Neural cell (in vitro differentiated cells): Measurements from ENCODE around the gene PLCB1.

Experiments used
- EP300 ChIP-seq: fragments of 450-650 bp; conservative IDR thresholded peaks from 2 replicates; pipeline ENCODE4 v1.6.1; 2014; ENCODE audit warnings: antibody characterized with exemption, mild to moderate bottlenecking, moderate library complexity; ENCODE audit not compliant: poor library complexity, severe bottlenecking
- EZH2 ChIP-seq: fragments of 200-600, 300-800 bp; shearing (Covaris generic), sonication (generic); IDR thresholded peaks from 2 replicates; pipeline ENCODE4 v1.6.1; 2014; ENCODE audit warnings: antibody characterized with exemption, low read length, borderline replicate concordance, mild to moderate bottlenecking; ENCODE audit not compliant: insufficient read depth, poor library complexity, severe bottlenecking
- POLR2AphosphoS5 ChIP-seq: IDR thresholded peaks from 2 replicates; pipeline ENCODE4 v1.6.1; 2012
- REST ChIP-seq: IDR thresholded peaks from 2 replicates; pipeline ENCODE4 v1.6.1; 2012; ENCODE audit warnings: borderline replicate concordance
- SMC3 ChIP-seq: fragments of 450-650 bp; conservative IDR thresholded peaks from 2 replicates; pipeline ENCODE4 v1.6.1; 2014; ENCODE audit warnings: antibody characterized with exemption, mild to moderate bottlenecking, moderate library complexity; ENCODE audit not compliant: poor library complexity
- TAF1 ChIP-seq: IDR thresholded peaks from 2 replicates; pipeline ENCODE4 v1.6.1; 2012; ENCODE audit warnings: low read depth
- TF ChIP-seq, protein P1 (sequence below): fragments of 450-650 bp; IDR thresholded peaks from 2 replicates; pipeline ENCODE4 v1.5.1; 2014; ENCODE audit warnings: antibody characterized with exemption, mild to moderate bottlenecking, moderate library complexity; ENCODE audit not compliant: poor library complexity, severe bottlenecking

DNA sequence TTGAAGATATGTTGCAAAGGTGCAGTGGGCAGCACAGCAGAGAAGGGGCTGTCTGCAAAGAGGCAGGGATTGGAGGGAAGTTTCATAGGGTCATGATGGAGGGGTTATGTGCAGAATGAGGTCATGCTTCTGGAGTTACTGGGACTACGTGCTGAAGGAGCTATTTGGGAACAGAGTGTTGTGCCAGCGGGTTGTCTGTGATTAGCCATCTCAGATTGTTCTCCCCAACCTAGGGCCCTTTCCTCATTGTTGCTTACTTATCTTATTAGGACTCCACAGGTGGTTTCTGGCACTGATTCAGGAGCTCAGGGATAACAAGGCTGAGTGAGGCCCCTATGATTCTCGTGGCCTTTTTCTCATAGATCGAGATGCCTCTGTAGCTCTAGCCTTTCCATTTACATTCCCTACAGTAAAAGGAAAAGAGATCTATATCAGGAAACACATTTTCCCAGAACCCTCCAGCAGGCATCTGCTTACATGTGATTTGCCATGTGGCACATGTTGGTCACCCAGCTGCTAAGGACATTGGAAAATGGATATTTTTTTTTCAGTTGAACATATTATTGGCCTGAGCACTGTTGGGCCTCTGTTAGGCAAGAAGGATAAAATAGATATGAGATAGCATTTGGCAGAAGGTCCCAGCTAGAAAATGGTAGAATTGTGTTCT, 507.2 kb downstream of the PLCB1 start:
- TF ChIP-seq, protein P1, sequence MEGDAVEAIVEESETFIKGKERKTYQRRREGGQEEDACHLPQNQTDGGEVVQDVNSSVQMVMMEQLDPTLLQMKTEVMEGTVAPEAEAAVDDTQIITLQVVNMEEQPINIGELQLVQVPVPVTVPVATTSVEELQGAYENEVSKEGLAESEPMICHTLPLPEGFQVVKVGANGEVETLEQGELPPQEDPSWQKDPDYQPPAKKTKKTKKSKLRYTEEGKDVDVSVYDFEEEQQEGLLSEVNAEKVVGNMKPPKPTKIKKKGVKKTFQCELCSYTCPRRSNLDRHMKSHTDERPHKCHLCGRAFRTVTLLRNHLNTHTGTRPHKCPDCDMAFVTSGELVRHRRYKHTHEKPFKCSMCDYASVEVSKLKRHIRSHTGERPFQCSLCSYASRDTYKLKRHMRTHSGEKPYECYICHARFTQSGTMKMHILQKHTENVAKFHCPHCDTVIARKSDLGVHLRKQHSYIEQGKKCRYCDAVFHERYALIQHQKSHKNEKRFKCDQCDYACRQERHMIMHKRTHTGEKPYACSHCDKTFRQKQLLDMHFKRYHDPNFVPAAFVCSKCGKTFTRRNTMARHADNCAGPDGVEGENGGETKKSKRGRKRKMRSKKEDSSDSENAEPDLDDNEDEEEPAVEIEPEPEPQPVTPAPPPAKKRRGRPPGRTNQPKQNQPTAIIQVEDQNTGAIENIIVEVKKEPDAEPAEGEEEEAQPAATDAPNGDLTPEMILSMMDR: no peak
- no peak for TF ChIP-seq REST
- TF ChIP-seq EZH2: no peak
- no peak for TF ChIP-seq POLR2AphosphoS5
- no peak for TF ChIP-seq TAF1
- TF ChIP-seq EP300: no peak
- TF ChIP-seq SMC3: no peak
